Right atrium auricular region (tissue), 2 donors: Measurements from ENCODE around the gene ABCA4. TPM values are rescaled to one million over a fixed set of nuclear protein-coding genes. Genes with fewer than 3 reads are reported as not detected.
"Not testable (repeated sequence)": the region's sequence is repeated elsewhere in the genome, so short reads cannot be mapped to it uniquely, and the experiment has no call there.

Source experiments
- DNase-seq: peaks from one replicate; pipeline ENCODE4 v3.0.0-alpha.2; 2019; ENCODE audit warnings: low spot score
- H3K27ac ChIP-seq, 2 donors: fragments of 200-600 bp; sonication (generic); 1 replicate in 1 of 2; 2 replicates in 1 of 2; pipeline ENCODE4 v1.5.1; 2016 to 2019
- H3K27me3 ChIP-seq, 2 donors: fragments of 200-600 bp; sonication (generic); one replicate each; pipeline versions ENCODE4 v1.5.1 to v1.6.0; 2017 to 2019
- H3K36me3 ChIP-seq: fragments of 200-600 bp; sonication (generic); one replicate; pipeline ENCODE4 v1.5.1; 2016
- H3K4me1 ChIP-seq, 2 donors: fragments of 200-600 bp; sonication (generic); one replicate each; pipeline versions ENCODE4 v1.5.1 to v1.6.0; 2017 to 2019
- H3K4me3 ChIP-seq, 2 donors: fragments of 200-600 bp; sonication (generic); 1 replicate in 1 of 2; 2 replicates in 1 of 2; pipeline ENCODE4 v1.5.1; 2017 to 2019; ENCODE audit warnings: mild to moderate bottlenecking in 1 of 2, moderate library complexity in 1 of 2
- H3K9me3 ChIP-seq, 2 donors: fragments of 200-600 bp; sonication (generic); one replicate each; pipeline ENCODE4 v1.5.1; 2019
- total RNA-seq, 2 donors: library from RNA; depleted of rRNA; stranded (reverse); fragments of >200 nt; gene quantifications; one replicate each; pipeline ENCODE4 v1.1.0, GENCODE V29; 2016
- TF ChIP-seq, protein P1 (sequence below), 2 donors: fragments of 200-600 bp; sonication (generic); IDR thresholded peaks; one replicate each; pipeline ENCODE4 v1.5.1; 2019; ENCODE audit warnings: antibody characterized with exemption in 2 of 2

The ABCA4 gene
- total RNA-seq, 2 donors from 2014 or later = 0.51 TPM; not detected in 1

- no peak overlapping the region for H3K4me3 ChIP-seq
- peak; percentile 34 for DNase-seq
- no peak overlapping the region for H3K27ac ChIP-seq
- H3K4me1 ChIP-seq = no peaks in the 10 kb centered on the region
- H3K27me3 ChIP-seq = no peaks in the 10 kb centered on the region
- TF ChIP-seq, protein P1, sequence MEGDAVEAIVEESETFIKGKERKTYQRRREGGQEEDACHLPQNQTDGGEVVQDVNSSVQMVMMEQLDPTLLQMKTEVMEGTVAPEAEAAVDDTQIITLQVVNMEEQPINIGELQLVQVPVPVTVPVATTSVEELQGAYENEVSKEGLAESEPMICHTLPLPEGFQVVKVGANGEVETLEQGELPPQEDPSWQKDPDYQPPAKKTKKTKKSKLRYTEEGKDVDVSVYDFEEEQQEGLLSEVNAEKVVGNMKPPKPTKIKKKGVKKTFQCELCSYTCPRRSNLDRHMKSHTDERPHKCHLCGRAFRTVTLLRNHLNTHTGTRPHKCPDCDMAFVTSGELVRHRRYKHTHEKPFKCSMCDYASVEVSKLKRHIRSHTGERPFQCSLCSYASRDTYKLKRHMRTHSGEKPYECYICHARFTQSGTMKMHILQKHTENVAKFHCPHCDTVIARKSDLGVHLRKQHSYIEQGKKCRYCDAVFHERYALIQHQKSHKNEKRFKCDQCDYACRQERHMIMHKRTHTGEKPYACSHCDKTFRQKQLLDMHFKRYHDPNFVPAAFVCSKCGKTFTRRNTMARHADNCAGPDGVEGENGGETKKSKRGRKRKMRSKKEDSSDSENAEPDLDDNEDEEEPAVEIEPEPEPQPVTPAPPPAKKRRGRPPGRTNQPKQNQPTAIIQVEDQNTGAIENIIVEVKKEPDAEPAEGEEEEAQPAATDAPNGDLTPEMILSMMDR (IDR thresholded peaks at IDR 0.05) = no peak
- no peaks in the 10 kb centered on the region for H3K9me3 ChIP-seq
- H3K36me3 ChIP-seq = no peaks in the 10 kb centered on the region
Observed at GRCh38 chr1:94000510-94001282, 120.3 kb downstream of the ABCA4 start.

GRCh38 chr1:93999840-94000415 lies 121.0 kb downstream of the ABCA4 start:
- TF ChIP-seq, protein P1 (IDR thresholded peaks at IDR 0.05) = no peak
- no peak for DNase-seq
- Histone ChIP-seq H3K9me3 (no peaks in the 10 kb centered on the region), H3K4me1 (no peaks in the 10 kb centered on the region), H3K4me3 (no peak overlapping the region), H3K27me3 (no peaks in the 10 kb centered on the region), H3K27ac (no peak overlapping the region), H3K36me3 (no peaks in the 10 kb centered on the region)

- not testable (repeated sequence) for H3K36me3 ChIP-seq, H3K4me1 ChIP-seq, H3K27ac ChIP-seq, H3K4me3 ChIP-seq, H3K27me3 ChIP-seq, H3K9me3 ChIP-seq
- peak; percentile 16 for DNase-seq
Observed at GRCh38 chr1:93998532-93998931, 122.4 kb downstream of the ABCA4 start.

DNA sequence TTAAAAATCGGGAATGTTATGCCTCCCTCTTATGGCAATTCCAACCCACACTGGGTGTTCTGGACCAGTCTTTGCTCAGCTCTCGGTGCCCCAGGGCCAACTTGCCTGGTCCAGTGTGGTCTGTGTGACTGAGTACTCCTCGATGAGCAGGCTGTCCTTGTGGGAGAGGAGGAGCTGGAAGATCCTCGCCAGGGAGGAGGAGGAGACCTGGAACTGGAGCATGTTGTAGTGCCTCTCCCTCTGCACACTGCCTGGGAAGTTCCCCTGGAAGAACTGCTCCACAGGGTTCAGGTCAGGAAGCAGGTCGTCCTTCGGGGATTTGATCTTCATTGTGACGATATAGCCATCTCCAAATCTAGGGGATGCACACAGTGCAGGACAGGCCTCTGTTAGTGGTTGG lies 123.2 kb downstream of the ABCA4 start:
- TF ChIP-seq, protein P1 (IDR thresholded peaks at IDR 0.05) = no peak
- no peaks in the 10 kb centered on the region for H3K9me3 ChIP-seq
- no peaks in the 10 kb centered on the region for H3K36me3 ChIP-seq
- H3K4me3 ChIP-seq = no peak overlapping the region
- no peaks in the 10 kb centered on the region for H3K27me3 ChIP-seq
- no peaks in the 10 kb centered on the region for H3K4me1 ChIP-seq
- H3K27ac ChIP-seq = no peak overlapping the region
- DNase-seq = peak; percentile 38

- DNase-seq = peak; percentile 49
- TF ChIP-seq, protein P1 (IDR thresholded peaks at IDR 0.05) = no peak
- Histone ChIP-seq H3K27ac (no peak overlapping the region), H3K4me3 (no peak overlapping the region), H3K36me3 (no peaks in the 10 kb centered on the region), H3K27me3 (no peaks in the 10 kb centered on the region), H3K4me1 (no peaks in the 10 kb centered on the region), H3K9me3 (no peaks in the 10 kb centered on the region)
Observed at GRCh38 chr1:93995837-93996536, 125.0 kb downstream of the ABCA4 start.

GRCh38 chr1:93993731-93994130 lies 127.2 kb downstream of the ABCA4 start:
- Histone ChIP-seq H3K9me3 (no peaks in the 10 kb centered on the region), H3K36me3 (no peaks in the 10 kb centered on the region), H3K27ac (no peak overlapping the region), H3K27me3 (no peaks in the 10 kb centered on the region), H3K4me3 (no peak overlapping the region), H3K4me1 (no peaks in the 10 kb centered on the region)
- DNase-seq = no peak
- TF ChIP-seq, protein P1 (IDR thresholded peaks at IDR 0.05) = no peak
